NCI-H2196 (cell line): ENCODE results near the gene ABCC1.
A peak's percentile ranks its signal among the peaks of the same experiment; 100 is the strongest.
"Not testable (repeated sequence)": the region's sequence is repeated elsewhere in the genome, so short reads cannot be mapped to it uniquely, and the experiment has no call there.

ENCODE experiments used
- DNase-seq: peaks from one replicate; lab custom pipeline; 2025; ENCODE audit not compliant: unreplicated experiment; lab: John Stamatoyannopoulos, UW

Gene ABCC1

DNA sequence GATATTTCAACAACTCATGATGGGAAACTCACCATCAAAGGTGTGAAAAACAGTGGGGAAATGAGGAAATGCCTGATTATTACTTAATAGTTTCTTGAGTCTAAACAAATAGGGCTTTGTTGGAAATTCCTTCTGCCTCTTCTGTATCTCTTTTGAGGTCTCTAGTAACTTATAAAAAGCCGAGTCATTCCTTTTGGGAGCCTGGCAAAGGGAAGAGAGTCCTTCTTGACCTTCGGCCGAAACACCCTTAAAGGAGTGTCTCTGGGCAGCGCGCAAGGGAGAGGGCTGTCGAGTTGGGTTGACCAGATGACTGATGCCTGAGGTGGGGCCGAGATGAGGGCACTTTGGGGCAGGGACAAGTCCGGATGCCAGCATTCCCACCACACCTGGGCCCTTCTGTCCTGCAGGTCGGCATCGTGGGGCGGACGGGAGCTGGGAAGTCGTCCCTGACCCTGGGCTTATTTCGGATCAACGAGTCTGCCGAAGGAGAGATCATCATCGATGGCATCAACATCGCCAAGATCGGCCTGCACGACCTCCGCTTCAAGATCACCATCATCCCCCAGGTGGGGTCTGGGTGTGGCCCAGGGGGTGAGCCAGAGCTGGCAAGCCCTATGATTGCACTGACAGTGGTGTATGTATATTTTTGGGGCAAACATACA, 184.7 kb downstream of the ABCC1 start:
- DNase-seq = no peak

- no peak for DNase-seq
These were observed 187.2 kb downstream of the ABCC1 start for GRCh38 chr16:16136588-16136987.

DNA sequence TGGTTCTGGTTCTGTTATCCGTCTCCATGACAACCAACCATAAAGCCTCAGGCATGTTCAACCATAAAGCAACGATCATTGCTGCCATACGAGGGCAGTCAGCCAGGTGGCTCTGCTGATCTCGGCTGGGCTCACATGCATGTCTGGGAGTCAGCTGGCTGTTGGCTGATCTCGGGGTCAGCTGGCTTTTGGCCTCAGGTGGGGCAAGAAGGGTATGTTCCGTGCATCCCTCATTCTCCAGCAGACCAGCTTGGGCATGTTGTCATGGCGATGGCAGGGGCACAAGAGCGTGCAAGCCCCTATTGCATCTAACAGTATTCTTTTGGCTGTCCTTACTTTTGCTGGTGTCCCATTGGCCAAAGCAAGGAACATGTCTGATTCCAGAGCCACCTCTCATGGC, 187.7 kb downstream of the ABCC1 start:
- no peak for DNase-seq

DNA sequence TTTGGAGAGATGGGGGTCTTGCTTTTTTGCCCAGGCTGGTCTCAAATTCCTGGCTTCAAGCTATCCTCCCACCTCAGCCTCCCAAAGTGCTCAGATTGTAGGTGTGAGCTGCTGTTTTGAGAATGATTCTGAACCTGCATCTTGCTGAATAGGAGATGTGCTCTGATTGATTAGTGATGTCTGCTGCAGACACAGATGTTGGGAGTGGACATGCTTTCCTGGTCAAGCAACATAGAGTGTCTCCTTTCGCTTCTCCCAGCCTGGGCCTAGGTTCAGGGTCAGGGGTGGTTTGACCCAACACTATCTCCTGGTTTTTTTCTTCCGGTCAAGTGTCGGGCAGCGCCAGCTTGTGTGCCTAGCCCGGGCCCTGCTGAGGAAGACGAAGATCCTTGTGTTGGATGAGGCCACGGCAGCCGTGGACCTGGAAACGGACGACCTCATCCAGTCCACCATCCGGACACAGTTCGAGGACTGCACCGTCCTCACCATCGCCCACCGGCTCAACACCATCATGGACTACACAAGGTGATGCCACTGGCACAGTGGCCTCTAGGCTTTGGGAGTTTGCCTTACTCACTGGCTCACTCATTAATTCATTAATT, 188.7 kb downstream of the ABCC1 start:
- DNase-seq = no peak

DNA sequence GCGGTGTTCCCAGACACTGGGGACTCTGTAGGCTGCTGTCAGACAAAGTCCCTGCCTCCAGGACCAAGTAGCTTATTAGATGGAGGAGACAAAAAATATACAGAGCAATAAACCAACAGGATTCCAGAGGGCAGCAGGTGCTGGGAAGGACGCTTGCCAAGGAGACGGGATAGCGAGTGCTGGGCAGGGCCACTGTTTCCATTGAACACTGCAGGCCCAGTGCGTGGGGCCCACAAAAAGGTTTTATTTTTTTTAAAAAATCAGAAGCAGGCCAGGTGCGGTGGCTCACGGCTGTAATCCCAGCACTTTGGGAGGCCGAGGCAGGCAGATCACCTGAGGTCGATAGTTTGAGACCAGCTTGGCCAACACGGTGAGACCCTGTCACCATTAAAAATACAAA, 189.6 kb downstream of the ABCC1 start:
- no peak for DNase-seq

DNA sequence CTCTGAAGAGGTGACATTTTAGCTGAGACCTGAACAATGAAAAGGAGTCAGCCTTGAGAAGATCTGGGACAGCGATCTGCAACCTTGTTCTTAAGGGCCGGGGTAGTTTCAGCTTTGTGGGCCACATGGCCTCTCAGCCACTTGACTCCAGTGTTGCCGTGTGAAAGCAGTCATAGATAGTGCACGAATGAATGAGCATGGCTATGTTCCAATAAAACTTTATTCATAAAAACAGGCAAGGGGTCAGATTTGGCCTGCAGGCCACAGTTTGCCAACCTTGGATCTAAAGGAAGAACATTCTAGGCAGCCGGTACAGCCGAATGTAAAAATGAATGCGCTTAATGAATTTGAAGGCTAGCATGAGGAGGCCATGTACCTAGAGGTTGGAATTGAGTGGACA, 190.4 kb downstream of the ABCC1 start:
- no peak for DNase-seq

DNA sequence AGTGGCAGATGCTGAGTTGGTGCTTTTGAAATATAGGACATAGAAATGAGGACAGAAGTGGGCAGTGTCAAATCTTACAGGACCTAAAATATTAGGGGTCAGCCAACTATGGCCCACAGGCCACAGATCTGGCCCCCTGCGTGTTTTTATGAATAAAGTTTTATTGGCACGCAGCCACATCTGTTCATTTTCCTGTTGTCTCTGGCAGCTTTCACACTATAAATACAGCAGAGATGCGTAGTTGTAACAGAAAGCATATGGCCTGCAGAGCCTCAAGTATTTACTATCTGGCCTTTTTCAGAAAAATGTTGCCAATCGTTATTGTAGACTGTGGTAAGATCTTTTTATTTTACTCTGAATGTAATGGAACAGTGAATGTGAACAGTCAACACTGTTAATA, 191.1 kb downstream of the ABCC1 start:
- no peak for DNase-seq

- DNase-seq = no peak
These were observed 191.7 kb downstream of the ABCC1 start for GRCh38 chr16:16141141-16141540.

DNA sequence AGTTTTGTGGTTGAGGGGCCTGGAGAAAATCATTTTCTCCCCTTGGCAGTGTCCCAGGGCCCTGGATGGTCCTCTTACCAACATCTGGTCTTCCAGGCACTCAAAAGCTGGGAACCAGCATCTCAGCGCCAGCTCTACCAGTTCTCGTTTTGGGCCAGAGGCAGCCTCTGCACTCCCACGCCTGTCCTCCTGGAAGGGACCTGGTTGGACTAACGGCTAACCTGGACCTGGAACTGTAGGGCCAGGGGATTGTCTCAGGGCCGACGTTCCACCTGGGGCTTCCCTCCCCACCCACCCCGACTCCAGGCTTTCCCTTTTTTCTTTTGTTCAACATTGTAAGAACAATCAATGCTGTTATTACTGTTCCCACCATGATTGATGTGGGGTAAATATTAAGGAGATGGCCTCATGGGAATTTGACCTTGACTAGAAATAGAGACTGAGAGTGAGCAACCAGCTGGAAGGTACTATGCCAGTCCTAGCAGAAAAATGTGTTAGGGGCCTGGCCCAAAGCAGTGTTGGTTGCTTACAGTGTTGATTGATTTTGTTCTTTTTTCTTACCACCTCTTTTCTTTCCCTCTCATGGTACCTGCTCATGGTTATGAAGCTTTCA, 192.5 kb downstream of the ABCC1 start:
- DNase-seq = no peak

DNA sequence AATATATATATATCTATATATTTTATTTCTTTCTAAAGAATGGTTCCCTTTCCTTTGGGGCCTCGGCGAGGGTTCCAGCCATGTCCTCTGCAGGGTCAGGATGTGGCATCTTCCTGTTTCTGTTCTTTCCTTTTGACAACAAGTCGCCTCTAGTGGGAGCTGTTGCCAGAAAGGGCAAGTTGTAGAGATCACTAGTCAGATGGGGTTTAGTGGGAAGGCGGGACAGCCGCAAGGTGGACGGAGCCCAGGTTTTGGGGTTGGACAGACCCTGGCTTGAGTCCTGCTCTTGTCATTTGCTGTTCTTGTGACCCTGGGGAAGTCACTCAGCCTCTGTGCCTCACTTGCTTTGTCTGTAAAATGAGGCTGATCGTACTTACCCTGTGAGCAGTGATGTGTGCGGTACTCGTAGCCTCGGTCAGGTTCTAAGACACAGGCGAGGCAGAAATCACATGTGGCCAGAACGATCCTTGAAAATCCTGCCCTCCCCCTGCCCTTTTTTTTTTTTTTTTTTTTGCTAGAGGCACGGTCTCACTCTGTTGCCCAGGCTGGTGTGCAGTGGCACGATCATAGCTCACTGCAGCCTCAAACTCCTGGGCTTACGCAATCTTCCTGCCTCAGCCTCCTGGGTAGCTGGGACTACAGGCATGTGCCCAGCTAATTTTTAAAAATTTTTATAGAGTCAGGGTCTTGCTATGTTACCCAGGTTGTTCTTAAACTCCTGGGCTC, 193.8 kb downstream of the ABCC1 start:
- DNase-seq = peak; percentile 19

- no peak for DNase-seq
These were observed 194.5 kb downstream of the ABCC1 start for GRCh38 chr16:16143931-16144330.

DNA sequence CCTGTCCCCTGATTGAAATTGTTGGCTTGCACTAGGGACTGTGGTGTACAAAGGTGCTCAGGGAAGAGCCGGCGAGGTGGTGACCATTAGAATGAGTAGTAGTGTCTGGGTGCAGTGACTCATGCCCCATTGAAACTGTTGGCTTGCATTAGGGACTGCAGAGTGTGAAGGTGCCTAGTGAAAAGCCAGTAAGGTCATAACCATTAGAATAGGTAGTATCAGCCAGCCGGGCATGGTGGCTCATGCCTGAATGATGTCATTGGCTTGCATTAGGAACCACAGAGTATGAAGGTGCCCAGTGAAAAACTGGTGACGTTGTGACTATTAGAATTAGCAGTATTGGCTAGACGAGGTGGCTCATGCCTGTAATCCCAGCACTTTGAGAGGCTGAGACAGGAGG, 195.0 kb downstream of the ABCC1 start:
- peak; percentile 12 for DNase-seq

GRCh38 chr16:16145286-16145685, 195.9 kb downstream of the ABCC1 start:
- no peak for DNase-seq

DNA sequence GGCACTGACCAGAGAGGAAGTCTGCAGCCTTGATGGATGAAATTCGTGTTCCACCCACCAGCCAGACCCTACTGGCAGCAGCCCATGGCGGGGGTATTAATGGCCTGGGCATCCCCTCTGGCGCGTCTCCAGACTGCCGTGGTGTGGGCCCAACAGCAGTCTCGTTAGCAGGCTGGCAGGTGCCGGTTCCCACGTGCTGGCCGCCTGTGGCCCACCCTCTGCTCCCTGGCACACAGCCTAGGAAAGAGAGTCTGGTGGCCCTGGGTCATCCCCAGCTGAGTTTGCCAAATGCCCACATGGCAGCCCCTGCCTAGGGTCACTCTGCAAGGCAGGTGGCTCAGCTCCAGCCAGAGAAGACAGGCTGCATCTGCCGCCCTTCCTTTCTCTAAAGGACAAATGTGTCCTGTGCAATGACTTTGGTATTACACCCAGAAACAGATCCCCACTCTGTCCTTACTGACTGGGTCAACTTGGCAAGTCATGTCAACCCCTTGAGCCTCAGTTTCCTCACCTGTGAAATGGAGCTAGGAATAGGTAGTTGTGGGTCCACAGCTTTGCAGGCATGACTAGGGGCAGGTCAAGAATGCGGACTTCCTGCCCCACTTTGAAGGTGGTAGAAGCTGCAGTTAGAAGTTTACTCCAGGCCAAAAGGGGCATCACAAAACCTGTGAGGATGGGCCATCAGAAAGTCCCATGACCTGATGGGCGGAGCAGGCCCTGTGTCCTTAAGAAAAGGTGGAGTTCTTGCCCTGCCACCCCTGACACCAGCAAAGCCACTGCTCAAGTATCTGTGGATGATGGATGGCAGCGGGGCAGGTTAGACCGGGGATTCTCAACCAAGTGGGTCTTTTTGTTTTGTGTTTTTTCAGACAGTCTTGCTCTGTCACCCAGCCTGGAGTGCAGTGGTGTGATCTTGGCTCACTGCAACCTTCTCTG, 197.2 kb downstream of the ABCC1 start:
- peak; percentile 15 for DNase-seq

DNA sequence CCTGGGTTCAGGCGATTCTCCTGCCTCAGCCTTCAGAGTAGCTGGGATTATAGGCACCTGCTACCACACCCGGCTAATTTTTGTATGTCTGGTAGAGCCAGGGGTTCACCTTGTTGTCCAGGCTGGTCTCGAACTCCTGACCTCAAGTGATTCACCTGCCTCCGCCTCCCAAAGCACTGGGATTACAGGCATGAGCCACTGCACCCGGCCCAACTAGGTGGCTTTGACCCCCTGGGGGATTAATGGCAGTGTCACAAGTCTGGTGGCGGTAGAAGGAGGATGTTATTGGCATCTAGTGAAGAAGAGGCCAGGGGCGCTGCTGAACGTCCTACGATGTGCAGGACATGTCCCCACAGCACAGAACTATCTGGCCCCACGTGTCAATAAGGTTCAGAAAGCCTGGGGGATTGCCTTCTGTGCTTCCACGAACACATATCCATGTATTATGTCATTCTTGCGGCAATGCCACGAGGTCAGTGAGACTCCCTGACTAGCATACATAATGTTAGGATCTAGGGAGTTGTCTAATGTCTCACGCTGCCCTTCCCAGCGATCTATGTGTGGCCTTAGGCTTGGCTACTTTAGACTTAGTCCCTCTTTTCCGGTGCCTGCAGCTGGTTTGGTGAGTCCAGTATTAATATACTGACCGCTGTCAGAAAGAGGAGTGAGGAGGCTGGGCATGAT, 198.0 kb downstream of the ABCC1 start:
- DNase-seq = no peak

DNA sequence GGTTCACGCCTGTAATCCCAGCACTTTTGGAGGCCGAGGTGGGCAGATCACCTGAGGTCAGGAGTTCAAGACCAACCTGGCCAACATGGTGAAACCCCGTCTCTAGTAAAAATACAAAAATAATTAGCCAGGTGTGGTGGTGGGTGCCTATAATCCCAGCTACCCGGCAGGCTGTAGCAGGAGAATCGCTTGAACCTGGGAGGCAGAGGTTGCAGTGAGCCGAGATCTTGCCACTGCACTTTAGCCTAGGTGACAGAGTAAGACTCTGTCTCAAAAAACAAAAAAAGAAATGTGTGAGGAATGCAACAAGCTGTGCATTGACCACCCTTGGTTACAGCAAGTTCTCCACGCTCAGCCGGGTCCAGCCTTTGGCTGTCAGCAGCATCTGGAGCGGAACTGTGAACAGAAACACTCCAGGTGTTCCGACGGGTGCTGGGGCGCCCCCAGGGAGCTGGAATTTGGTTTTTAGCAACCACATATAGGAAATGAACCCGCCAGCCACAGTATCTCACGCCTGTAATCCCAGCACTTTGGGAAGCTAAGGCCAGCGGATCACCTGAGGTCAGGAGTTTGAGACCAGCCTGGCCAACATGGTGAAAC, 198.7 kb downstream of the ABCC1 start:
- DNase-seq = not testable (repeated sequence)

DNA sequence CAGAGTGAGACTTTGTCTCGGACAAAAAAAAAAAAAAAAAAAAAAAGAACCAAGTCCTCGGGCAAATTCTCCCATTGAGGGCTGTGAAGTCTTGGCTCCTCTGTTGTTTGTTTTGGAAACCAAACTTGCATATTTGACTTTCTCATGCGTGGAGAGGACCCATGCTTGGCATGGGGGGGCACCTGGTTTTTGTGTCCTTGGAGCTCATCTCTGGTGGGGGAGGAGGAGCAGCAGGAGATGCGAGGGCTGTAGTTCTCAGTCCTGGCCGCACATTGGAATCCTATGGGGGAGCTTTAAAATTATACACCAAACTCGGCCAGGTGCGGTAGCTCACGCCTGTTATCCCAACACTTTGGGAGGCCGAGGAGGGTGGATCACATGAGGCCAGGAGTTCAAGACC, 199.3 kb downstream of the ABCC1 start:
- peak; percentile 16 for DNase-seq

- no peak for DNase-seq
These were observed 200.3 kb downstream of the ABCC1 start for GRCh38 chr16:16149710-16150116.

DNA sequence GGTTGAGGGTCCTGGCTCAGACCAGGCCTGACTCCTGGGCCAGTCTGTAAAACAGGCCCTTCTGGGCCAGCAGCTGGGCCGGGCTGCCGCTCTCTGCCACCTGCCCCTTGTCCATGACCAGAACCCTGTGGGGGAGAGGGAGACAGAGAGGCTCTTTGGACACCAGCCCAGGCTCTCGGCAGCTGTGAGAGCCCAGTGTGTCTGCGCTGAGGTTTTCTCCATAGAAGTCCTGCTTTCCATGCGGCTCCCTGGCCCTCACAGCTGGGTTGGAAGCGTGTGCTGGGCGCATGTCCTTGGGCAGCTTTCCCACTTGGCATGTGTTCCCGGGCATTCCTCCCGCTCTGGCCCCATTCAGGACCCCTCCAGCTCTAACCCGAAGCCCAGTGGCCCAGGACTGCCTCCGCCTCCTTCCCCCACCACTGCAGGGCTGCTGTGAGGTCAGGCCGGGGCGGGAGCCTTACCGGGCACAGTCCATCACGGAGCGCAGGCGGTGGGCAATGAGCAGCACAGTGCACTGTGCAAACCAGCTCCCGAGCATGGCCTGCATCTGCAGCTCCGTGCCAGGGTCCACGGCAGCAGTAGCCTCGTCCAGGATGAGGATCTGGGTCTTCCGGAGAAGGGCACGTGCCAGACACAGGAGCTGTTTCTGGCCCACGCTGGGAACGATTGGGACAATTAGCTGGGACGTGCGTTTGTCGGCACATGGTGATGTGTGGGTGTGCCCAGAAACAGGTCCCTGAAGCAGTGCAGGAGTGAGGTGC, 200.9 kb downstream of the ABCC1 start:
- peak; percentile 86 for DNase-seq
